NCI-H748 treated with DMSO at 0.1 percent for 48 hours (cell line): Measurements from ENCODE around the gene AFG3L2.

ENCODE experiments used
- DNase-seq: peaks from one replicate; lab custom pipeline; 2025; lab: John Stamatoyannopoulos, UW

AFG3L2 gene

GRCh38 chr18:12302391-12303147, 74.5 kb downstream of the AFG3L2 start:
- no peak for DNase-seq

DNA sequence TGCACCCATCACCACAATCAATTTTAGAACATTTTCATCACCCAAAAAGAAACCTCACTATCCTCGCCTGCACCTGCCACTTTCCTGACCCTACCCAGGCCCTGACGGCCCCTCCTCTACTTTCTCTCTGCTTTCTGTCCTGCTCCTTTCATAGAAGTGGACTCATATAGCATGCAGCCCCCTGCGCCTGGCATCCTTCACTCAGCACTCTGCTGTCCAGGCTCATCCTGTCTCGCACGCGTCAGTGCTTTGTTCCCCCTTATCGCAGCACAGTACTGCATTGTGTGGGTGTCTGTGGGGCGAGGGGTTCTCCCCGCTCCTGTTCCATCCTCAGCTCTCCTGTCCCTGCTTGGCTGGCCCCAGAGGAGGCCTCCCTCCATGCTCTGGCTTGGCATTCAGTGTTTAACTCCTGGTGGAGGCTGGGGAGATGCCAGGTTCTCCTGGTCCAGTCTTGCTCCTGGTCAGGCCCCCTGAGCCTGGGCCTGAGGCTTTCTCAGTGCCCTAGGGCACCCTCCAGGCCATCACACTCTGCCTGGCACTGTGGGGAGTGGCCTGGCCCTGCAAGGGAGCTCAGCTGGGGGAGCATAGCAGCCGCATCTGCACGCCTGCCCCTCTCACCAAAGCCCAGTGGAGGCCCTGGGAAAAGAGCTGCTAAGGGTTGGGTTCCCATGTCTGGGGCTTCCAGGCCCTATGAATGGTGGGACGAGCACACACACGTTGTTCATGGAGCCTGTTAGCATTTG, 75.6 kb downstream of the AFG3L2 start:
- DNase-seq, result no peak

- no peak for DNase-seq
Observed at GRCh38 chr18:12299862-12300261, 77.2 kb downstream of the AFG3L2 start.

DNA sequence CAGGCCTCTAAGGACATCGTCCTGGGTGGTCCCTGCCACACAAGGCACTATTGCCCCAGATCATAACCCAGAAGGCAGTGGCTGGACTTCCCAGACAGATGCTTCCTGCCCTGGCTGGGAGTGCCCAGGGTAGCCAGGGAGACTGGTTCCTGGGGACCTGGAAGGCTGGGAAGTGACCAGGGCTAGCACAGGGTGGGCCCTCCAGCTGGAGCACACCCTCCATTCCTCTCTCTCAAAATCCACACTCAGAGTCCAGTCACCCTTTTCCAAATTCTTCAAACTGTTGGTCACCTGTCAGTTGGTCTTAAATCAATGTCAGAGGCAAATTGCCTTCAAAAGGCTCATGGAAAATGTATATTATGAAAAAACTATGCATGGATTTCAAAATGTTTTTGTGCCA, 80.6 kb downstream of the AFG3L2 start:
- DNase-seq, result no peak

GRCh38 chr18:12296087-12296403, 81.0 kb downstream of the AFG3L2 start:
- DNase-seq, result no peak

DNA sequence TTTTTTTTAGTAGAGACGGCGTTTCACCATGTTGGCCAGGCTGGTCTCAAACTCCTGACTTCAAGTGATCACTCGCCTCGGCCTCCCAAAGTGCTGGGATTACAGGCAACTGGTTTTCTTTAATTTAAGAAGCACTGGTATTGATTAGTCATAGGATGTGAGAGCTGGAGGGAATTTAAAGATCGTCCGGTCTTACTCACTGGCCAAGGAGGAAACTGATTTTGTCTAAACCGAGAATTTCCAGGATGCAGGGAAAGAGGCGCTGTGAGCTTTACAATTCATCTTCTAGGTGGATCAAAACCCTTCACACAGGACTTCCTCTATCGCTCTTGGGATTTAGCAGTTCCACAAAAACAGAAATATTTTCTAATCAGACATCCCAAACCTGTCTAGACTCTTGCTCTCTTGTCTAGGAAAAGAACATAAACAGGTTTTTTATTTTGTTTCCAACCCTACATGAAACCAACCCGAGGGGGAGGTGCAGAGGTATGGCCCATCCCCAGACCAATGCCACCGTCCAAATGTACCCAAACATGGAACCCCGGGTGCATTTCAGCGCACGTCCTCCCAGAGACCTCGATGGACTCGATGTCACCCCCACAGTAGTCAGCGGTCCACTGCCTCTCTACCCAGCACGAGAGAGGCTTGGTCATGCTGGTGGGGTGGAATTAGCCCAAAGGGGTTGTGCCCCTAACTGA, 81.5 kb downstream of the AFG3L2 start:
- DNase-seq, result no peak

- no peak for DNase-seq
Observed at GRCh38 chr18:12293831-12294230, 83.2 kb downstream of the AFG3L2 start.

DNA sequence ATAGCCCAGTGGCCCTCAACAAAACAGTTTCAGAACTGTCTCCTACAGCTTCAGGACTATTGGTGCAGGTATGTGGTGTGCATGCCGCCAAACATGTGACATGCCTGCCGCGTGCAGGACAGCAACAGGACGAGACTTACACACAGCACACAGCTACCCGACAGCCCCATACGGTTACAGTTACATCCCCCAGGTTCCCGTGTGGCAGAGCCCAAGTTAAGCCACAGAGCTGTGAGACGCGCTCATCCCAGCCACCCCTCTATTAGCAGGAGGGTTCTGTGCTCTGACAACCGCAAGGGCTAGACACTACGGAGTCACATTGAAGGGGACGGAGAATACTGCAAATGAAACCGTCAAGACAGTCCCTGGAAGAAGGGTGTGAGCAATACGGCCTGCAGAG, 85.3 kb downstream of the AFG3L2 start:
- DNase-seq, result no peak

GRCh38 chr18:12291161-12291560, 85.9 kb downstream of the AFG3L2 start:
- no peak for DNase-seq

DNA sequence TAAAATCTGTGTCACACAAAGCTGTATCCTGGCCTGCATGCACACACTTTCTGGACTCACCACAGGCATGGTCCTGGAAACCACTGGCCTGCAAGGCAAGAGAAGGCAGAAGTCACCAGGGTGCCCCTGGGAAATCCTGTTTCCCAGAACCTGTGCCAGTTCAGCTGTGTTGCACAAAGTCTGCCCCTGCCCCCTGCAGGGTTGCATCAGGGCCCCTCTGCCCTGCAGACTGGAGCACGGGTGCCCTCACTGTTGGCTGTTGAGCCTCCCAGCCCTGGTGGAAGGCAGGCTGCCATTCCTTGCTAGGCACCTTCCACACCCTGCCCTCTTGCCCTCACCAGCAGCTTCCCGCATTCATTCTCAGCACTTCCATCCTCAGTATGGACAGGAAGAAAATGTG, 86.9 kb downstream of the AFG3L2 start:
- DNase-seq, result no peak

DNA sequence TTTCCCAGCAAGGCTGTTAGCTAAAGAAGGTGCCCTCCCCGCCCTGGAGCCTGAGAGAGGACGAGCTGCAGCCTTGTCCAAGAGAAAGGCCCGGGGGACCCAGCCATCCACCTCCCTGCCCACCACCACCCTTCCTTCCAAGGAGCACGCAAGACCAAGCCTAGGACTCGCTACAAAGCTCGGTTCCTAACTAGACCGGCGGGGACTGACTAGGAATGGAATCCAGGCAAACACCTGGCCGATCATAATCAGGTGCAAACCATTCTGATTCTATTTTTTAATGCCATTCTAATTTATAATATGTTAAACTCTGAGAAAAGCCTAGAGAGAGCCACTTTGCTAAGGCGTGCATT, 88.6 kb downstream of the AFG3L2 start:
- DNase-seq, result no peak

DNA sequence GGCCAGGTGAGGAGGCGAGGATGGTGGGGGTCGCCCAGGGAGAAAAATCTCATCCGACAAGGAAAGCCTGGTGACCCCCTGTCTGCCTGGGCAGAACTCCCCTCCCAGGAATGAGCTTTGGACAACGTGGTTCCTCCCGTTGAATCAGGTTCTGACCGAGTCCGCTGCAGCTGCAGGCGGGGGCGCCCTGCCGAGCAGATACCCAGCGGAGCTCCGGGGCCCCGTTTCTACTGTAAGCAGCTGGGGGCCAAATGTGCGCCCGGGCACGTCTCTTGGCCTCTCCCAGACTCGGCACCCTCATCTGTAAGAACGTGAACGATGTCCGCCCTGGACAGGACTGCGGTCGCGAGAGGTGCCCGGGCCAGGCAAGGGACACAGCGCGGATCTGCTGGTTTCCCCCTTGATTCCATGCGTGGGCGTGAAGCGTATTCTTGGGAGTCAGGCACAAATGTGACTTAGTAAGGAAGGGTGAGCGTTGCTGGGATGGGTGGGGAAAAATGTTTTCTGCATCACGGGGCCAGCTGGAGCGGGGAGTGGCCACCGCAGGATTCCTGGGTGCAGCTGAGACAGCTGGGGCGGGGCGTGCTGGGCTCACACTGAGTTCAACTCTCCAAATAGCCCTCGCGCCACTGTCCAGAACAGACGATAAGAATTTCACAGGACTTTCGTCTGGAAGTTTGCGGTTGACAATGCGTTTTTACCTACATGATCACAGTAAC, 89.2 kb downstream of the AFG3L2 start:
- DNase-seq, result no peak

DNA sequence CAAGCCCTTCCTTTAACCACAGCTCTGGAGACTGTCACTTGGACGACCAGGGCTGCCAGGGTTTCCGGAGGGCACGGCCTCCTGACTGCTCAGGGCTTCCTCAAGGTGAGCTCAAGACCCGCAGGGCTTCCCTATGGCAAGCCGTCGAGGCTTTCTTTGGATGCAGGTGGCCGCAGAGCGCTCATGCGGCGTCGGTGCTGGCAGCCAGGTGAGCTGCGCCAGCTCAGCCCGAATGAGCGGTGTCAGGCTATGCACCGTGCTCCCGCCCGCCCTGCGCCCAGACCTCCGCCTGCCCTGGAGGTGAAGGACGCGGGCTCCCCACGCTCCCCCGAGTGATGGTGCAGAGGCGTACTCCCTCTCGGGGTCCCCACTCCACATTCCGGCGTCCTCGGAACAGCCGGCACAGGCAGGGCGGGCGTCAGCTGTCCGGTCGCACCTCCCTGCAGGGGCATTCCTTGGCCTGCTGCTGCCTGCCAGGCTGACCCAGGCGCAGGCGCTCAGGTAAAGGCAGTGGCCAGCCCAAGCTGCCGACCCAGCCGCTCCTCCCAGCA, 89.8 kb downstream of the AFG3L2 start:
- no peak for DNase-seq

DNA sequence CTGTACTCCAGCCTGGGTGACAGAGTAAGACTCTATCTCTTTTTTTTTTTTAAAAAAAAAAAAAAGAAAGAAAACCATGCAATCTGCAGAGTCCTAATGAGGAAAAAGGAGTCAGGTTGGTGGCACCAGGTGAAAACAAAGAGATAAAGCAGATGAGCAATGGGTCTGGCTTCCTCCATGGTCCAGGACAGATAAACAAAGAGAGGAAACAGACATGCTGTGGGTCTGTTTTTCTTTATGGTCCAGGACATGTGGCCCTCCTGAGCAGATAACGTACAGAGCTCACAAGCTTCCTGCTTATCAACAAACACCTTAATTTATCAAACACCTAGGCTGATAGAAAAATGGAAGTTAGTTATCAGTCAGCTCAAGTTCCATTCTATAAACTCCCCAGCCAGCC, 93.4 kb downstream of the AFG3L2 start:
- DNase-seq, result no peak

- no peak for DNase-seq
Observed at GRCh38 chr18:12283256-12283655, 93.8 kb downstream of the AFG3L2 start.

GRCh38 chr18:12282442-12283039, 94.5 kb downstream of the AFG3L2 start:
- DNase-seq, result no peak

GRCh38 chr18:12281861-12282260, 95.2 kb downstream of the AFG3L2 start:
- DNase-seq, result no peak

GRCh38 chr18:12279781-12280531, 97.1 kb downstream of the AFG3L2 start:
- DNase-seq, result no peak
